NT2/D1 (cell line): ENCODE results near the gene THEM4.

ENCODE experiments used
- YY1 ChIP-seq: IDR thresholded peaks from 2 replicates; pipeline ENCODE4 v1.6.1; 2011; ENCODE audit not compliant: insufficient read length, insufficient read depth
- ZNF274 ChIP-seq: IDR thresholded peaks from 2 replicates; pipeline ENCODE4 v1.6.1; 2011; ENCODE audit warnings: mild to moderate bottlenecking, low read depth, low read length

- TF ChIP-seq ZNF274 (no peak), YY1 (no peak)
These were observed 65.9 kb downstream of the THEM4 start for GRCh38 chr1:151843398-151843797.
